ENCODE results near the gene BCL11A.

BCL11A gene

GRCh38 chr2:60413069-60413813 is 140.2 kb downstream of the BCL11A start:
- H3K36me3 ChIP-seq (ENCODE audit: control insufficient read depth, low read length): no peaks in the 10 kb centered on the region
- H3K4me2 ChIP-seq (ENCODE audit: low read length): peak overlapping the region; percentile 73
- H3K79me2 ChIP-seq (ENCODE audit: control insufficient read depth, low read length): no peaks in the 10 kb centered on the region
- no peaks in the 10 kb centered on the region for H3K9me2 ChIP-seq (replicated peaks; ENCODE audit: control insufficient read depth, low read length)
- H3K9me3 ChIP-seq (ENCODE audit: control insufficient read depth, insufficient read depth, low read length): no peaks in the 10 kb centered on the region
- peak overlapping the region; percentile 61 for H3K27ac ChIP-seq (ENCODE audit: low read depth, low read length)
- H3F3A ChIP-seq (ENCODE audit: control insufficient read depth, insufficient read depth): no peaks in the 10 kb centered on the region; the same call in 1 of the 2 replicates
- peak overlapping the region; percentile 40 for H3K4me3 ChIP-seq (ENCODE audit: low read length)
- TF ChIP-seq CTCF (IDR thresholded peaks at IDR 0.05; ENCODE audit: low read depth, low read length, poor library complexity, severe bottlenecking): no peak
- TF ChIP-seq EZH2phosphoT487 (IDR thresholded peaks at IDR 0.05; ENCODE audit: borderline replicate concordance, low read length): no peak
- H3K27me3 ChIP-seq (ENCODE audit: control insufficient read depth, low read length): no peaks in the 10 kb centered on the region
- H3K4me1 ChIP-seq (ENCODE audit: control insufficient read depth, low read length): peaks cover 53% of the 10 kb centered on the region
- no peaks in the 10 kb centered on the region for H4K20me1 ChIP-seq (ENCODE audit: control insufficient read depth, insufficient read depth, low read depth, low read length)

GRCh38 chr2:60412620-60413019 is 140.8 kb downstream of the BCL11A start:
- Histone ChIP-seq H3K36me3 (ENCODE audit: control insufficient read depth, low read length) (no peaks in the 10 kb centered on the region), H3K9me3 (ENCODE audit: control insufficient read depth, insufficient read depth, low read length) (no peaks in the 10 kb centered on the region), H3K27me3 (ENCODE audit: control insufficient read depth, low read length) (no peaks in the 10 kb centered on the region), H3K4me3 (ENCODE audit: low read length) (no peak overlapping the region), H4K20me1 (ENCODE audit: control insufficient read depth, insufficient read depth, low read depth, low read length) (no peaks in the 10 kb centered on the region), H3K4me2 (ENCODE audit: low read length) (no peak overlapping the region), H3K4me1 (ENCODE audit: control insufficient read depth, low read length) (peaks cover 55% of the 10 kb centered on the region), H3K27ac (ENCODE audit: low read depth, low read length) (no peak overlapping the region), H3K79me2 (ENCODE audit: control insufficient read depth, low read length) (no peaks in the 10 kb centered on the region), H3K9me2 (replicated peaks; ENCODE audit: control insufficient read depth, low read length) (no peaks in the 10 kb centered on the region), H3F3A (ENCODE audit: control insufficient read depth, insufficient read depth) (no peaks in the 10 kb centered on the region; the same call in 1 of the 2 replicates)
- TF ChIP-seq EZH2phosphoT487 (IDR thresholded peaks at IDR 0.05; ENCODE audit: borderline replicate concordance, low read length) (no peak), CTCF (IDR thresholded peaks at IDR 0.05; ENCODE audit: low read depth, low read length, poor library complexity, severe bottlenecking) (no peak)

- Histone ChIP-seq H3K4me3 (ENCODE audit: low read length) (peak overlapping the region; percentile 42), H3K4me2 (ENCODE audit: low read length) (peak overlapping the region; percentile 59), H3K79me2 (ENCODE audit: control insufficient read depth, low read length) (no peaks in the 10 kb centered on the region), H3K9me2 (replicated peaks; ENCODE audit: control insufficient read depth, low read length) (no peaks in the 10 kb centered on the region), H3F3A (ENCODE audit: control insufficient read depth, insufficient read depth) (no peaks in the 10 kb centered on the region; the same call in 1 of the 2 replicates), H3K27ac (ENCODE audit: low read depth, low read length) (no peak overlapping the region), H3K36me3 (ENCODE audit: control insufficient read depth, low read length) (no peaks in the 10 kb centered on the region), H3K9me3 (ENCODE audit: control insufficient read depth, insufficient read depth, low read length) (no peaks in the 10 kb centered on the region), H4K20me1 (ENCODE audit: control insufficient read depth, insufficient read depth, low read depth, low read length) (no peaks in the 10 kb centered on the region), H3K4me1 (ENCODE audit: control insufficient read depth, low read length) (peaks cover 61% of the 10 kb centered on the region), H3K27me3 (ENCODE audit: control insufficient read depth, low read length) (no peaks in the 10 kb centered on the region)
- no peak for TF ChIP-seq EZH2phosphoT487 (IDR thresholded peaks at IDR 0.05; ENCODE audit: borderline replicate concordance, low read length)
- no peak for TF ChIP-seq CTCF (IDR thresholded peaks at IDR 0.05; ENCODE audit: low read depth, low read length, poor library complexity, severe bottlenecking)
Observed at GRCh38 chr2:60412027-60412426, 141.4 kb downstream of the BCL11A start.

All from DOHH2 (cell line).